Adrenal gland (tissue), 12 donors: Measurements from ENCODE around the gene FBLN1. TPM values are rescaled to one million over a fixed set of nuclear protein-coding genes. Genes with fewer than 3 reads are reported as not detected.

Source experiments
- DNase-seq, 7 donors: peaks; one replicate each; pipeline ENCODE4 v3.0.0-alpha.2; 2019 to 2020
- H3K27ac ChIP-seq, 5 donors: fragments of 200-600 bp; sonication (generic) in 4 of 5; 1 replicate in 3 of 5; 2 replicates in 2 of 5; pipeline versions ENCODE4 v1.5.1 to v1.8.0; 2016 to 2020; ENCODE audit warnings: mild to moderate bottlenecking in 1 of 5
- H3K27me3 ChIP-seq: fragments of 200-600 bp; 2 replicates; pipeline ENCODE4 v1.8.0; 2021
- H3K36me3 ChIP-seq, 2 donors: fragments of 200-600 bp; replicated peaks in 1 of 2; 1 replicate in 1 of 2; 2 replicates in 1 of 2; pipeline versions ENCODE4 v1.5.1 to v1.8.0; 2018 to 2022
- H3K4me1 ChIP-seq, 2 donors: fragments of 200-600 bp; replicated peaks in 1 of 2; 1 replicate in 1 of 2; 2 replicates in 1 of 2; pipeline versions ENCODE4 v1.5.1 to v1.8.0; 2018 to 2021
- H3K4me3 ChIP-seq, 4 donors: fragments of 200-600 bp; sonication (generic) in 3 of 4; one replicate each; pipeline ENCODE4 v1.5.1; 2016 to 2018
- H3K9me3 ChIP-seq, 3 donors: fragments of 200-600 bp; sonication (generic) in 1 of 3; replicated peaks in 1 of 3; 1 replicate in 2 of 3; 2 replicates in 1 of 3; pipeline versions ENCODE4 v1.5.1 to v1.8.0; 2016 to 2021
- POLR2A ChIP-seq, 2 donors: fragments of 450-650 bp; IDR thresholded peaks; one replicate each; pipeline ENCODE4 v1.6.1; 2017; ENCODE audit warnings: antibody characterized with exemption in 2 of 2, mild to moderate bottlenecking in 2 of 2, moderate library complexity in 1 of 2
- WGBS, 4 donors: extraction: QIAGEN DNeasy Blood & Tissue Kit in 2 of 4; methylation state at CpG; one replicate each; pipeline versions ENCODE4 v1.1.5 to v1.1.7; 2013 to 2017; 5-methylcytosine and 5-hydroxymethylcytosine counted together
- intact Hi-C, 2 donors: fragments of 100-400 bp; cut with DNase I; formaldehyde crosslinking; loops; one replicate each; pipeline versions ENCODE4 v1.14.1 to v1.15.0; 2022 to 2023
- polyA plus RNA-seq, 3 donors: library from polyadenylated mRNA; stranded (reverse); fragments of 200-250 nt in 2 of 3; fragments of 350-450 nt in 1 of 3; fragmentation: Illumina TruSeq in 1 of 3; extraction: RNeasy Lipid Tissue Mini Kit (QIAGEN cat#74804) in 1 of 3; gene quantifications; one replicate each; pipeline ENCODE4 v1.2.3, GENCODE V29; 2013 to 2014
- total RNA-seq, 9 donors: library from RNA; depleted of rRNA in 4 of 9; stranded (reverse); fragments of >200 nt in 4 of 9; fragments of 120-200 nt in 1 of 9; fragmentation: NEBNext Ultra II Directional in 1 of 9; extraction: Animal tissue kit (Norgen Biotek cat#: 25700) in 1 of 9; gene quantifications; one replicate each; pipeline versions ENCODE4 v1.1.0 to v1.2.4, GENCODE V29; 2013 to 2023
- TF ChIP-seq, protein P1 (sequence below), 6 experiments: fragments of 450-650 bp in 4 of 6; fragments of 200-600 bp in 2 of 6; sonication (generic) in 1 of 6; IDR thresholded peaks; 1 replicate in 5 of 6; 2 replicates in 1 of 6; pipeline versions ENCODE4 v1.5.1 to v1.8.0; 2016 to 2021; ENCODE audit warnings: antibody characterized with exemption in 6 of 6, mild to moderate bottlenecking in 2 of 6, moderate library complexity in 1 of 6
- donor health status: healthy with polysubstance abuse.
- donor health status: Bipolar disorder and iron deficiency.
- donor health status: DM: yes; HTN: yes; CAD: no.
- donor health status: DM: no; HTN: no; CAD: no.
- donor health status: DM: no; HTN: no; CAD: no.
- donor health status: DM: yes; HTN: yes; CAD: no.

The FBLN1 gene
- total and polyA plus RNA-seq, 12 donors = 13.0 to 387 (median 148) TPM

DNA sequence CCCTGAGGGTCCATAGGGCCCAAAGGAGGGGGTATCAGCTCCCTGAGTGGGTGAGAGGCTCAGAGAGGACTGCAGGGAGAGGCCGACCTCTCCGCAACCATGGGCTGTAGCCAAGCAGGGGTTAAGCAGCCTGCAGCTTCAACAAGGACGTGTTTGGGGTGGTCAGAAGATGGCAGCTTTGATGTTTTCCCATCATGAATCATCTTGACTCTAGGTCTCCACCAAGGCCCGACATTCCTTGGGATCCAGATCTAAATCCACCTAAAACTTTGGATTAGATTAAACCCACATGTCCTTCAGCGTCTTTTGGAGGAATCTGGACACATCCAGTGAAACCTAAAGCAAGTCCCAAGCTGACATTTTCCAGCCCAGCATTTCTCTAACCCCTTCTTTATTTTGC is 19.8 kb downstream of the FBLN1 start:
- Histone ChIP-seq H3K27ac (no peak overlapping the region), H3K4me3 (no peak overlapping the region), H3K27me3 (no peaks in the 10 kb centered on the region), H3K4me1 (no peaks in the 10 kb centered on the region), H3K36me3 (no peaks in the 10 kb centered on the region), H3K9me3 (no peaks in the 10 kb centered on the region)
- intact Hi-C loops = no loop called here
- no peak for TF ChIP-seq POLR2A (IDR thresholded peaks at IDR 0.05)
- TF ChIP-seq, protein P1, sequence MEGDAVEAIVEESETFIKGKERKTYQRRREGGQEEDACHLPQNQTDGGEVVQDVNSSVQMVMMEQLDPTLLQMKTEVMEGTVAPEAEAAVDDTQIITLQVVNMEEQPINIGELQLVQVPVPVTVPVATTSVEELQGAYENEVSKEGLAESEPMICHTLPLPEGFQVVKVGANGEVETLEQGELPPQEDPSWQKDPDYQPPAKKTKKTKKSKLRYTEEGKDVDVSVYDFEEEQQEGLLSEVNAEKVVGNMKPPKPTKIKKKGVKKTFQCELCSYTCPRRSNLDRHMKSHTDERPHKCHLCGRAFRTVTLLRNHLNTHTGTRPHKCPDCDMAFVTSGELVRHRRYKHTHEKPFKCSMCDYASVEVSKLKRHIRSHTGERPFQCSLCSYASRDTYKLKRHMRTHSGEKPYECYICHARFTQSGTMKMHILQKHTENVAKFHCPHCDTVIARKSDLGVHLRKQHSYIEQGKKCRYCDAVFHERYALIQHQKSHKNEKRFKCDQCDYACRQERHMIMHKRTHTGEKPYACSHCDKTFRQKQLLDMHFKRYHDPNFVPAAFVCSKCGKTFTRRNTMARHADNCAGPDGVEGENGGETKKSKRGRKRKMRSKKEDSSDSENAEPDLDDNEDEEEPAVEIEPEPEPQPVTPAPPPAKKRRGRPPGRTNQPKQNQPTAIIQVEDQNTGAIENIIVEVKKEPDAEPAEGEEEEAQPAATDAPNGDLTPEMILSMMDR (IDR thresholded peaks at IDR 0.05) = no peak
- 54 to 72% (median 67%) methylated on average over 4 to 5 of the region's 5 CpGs for WGBS, 4 donors
- DNase-seq = no peak

DNA sequence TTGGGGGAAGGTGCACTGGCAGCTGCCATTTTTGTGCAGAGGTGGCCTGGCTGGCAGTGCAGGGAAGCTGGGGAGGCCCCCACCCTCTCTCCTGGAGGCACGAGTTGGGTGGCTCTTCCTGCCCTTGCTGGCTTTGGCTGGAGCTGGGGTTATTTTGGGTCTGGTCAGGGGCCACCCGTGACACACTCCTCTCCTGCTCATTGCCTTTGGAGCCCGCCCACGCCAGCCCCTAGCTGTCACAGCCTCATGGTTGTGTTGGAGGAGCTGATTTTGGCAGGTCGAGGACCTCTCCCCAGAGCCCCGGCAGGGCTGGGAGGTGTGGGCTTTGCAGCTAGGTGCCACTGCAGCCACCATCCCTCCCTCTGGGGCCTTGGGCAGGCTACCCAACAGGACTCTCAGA is 21.5 kb downstream of the FBLN1 start:
- H3K27ac ChIP-seq = peak overlapping the region in 1 of 5 donors; percentile 6
- no peaks in the 10 kb centered on the region for H3K9me3 ChIP-seq
- no peak overlapping the region for H3K4me3 ChIP-seq
- H3K27me3 ChIP-seq = no peaks in the 10 kb centered on the region
- intact Hi-C loops = no loop called here
- TF ChIP-seq POLR2A (IDR thresholded peaks at IDR 0.05) = no peak
- TF ChIP-seq, protein P1 (IDR thresholded peaks at IDR 0.05) = no peak
- 44 to 75% (median 74%) methylated on average over 3 to 6 of the region's 6 CpGs for WGBS, 4 donors
- H3K36me3 ChIP-seq = no peaks in the 10 kb centered on the region
- no peaks in the 10 kb centered on the region for H3K4me1 ChIP-seq
- DNase-seq = no peak

DNA sequence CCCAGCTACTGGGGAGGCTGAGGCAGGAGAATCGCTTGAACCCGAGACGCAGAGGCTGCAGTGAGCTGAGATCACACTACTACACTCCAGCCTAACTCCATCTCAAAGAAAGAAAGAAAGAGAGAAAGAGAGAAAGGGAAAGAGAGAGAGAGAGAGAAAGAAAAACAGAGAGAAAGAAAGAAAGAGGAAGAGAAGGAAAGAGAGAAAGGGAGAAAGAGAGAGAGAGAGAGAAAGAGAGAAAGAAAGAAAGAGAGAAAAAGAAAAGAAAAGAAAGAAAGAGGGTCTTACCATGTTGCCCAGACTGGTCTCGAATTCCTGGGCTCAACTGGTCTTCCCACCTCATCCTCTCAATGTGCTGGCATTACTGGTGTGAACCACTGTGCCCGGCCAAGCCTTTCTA is 22.3 kb downstream of the FBLN1 start:
- intact Hi-C loops = no loop called here
- Histone ChIP-seq H3K36me3 (no peaks in the 10 kb centered on the region), H3K4me1 (no peaks in the 10 kb centered on the region)

DNA sequence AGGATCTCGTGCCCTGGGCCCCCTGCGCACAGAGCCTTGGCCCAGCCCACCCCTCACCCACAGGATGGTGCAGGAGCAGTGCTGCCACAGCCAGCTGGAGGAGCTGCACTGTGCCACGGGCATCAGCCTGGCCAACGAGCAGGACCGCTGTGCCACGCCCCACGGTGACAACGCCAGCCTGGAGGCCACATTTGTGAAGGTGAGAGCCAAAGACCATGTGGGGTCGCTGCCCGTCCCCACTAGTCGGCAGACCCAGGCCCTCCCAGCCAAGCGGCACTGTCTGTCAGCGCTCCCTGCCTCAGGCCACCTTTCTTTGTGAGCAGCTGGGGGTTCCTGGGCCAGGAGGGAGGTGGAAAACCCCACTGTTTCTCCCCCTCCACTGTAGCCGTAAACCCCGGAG is 22.8 kb downstream of the FBLN1 start:
- H3K27me3 ChIP-seq = no peaks in the 10 kb centered on the region
- 81 to 91% (median 88%) methylated on average over 5 to 15 of the region's 15 CpGs for WGBS, 4 donors
- no peak overlapping the region for H3K4me3 ChIP-seq
- peak overlapping the region in 1 of 5 donors; percentile 74 for H3K27ac ChIP-seq
- TF ChIP-seq POLR2A (IDR thresholded peaks at IDR 0.05) = no peak
- TF ChIP-seq, protein P1 (IDR thresholded peaks at IDR 0.05) = no peak
- intact Hi-C loops = no loop called here
- H3K9me3 ChIP-seq = no peaks in the 10 kb centered on the region
- no peaks in the 10 kb centered on the region for H3K36me3 ChIP-seq
- DNase-seq = no peak
- H3K4me1 ChIP-seq = no peaks in the 10 kb centered on the region

More for the DNA sequence above, 22.3 kb downstream of the FBLN1 start:
- TF ChIP-seq POLR2A (IDR thresholded peaks at IDR 0.05) = no peak
- TF ChIP-seq, protein P1 (IDR thresholded peaks at IDR 0.05) = no peak
- DNase-seq = no peak
- WGBS, 4 donors = 83 to 89% (median 86%) methylated on average over 5 of the region's 5 CpGs
- Histone ChIP-seq H3K27me3 (no peaks in the 10 kb centered on the region), H3K4me3 (no peak overlapping the region), H3K9me3 (no peaks in the 10 kb centered on the region), H3K27ac (peak overlapping the region in 1 of 5 donors; percentile 74)
